Neural progenitor cell (in vitro differentiated cells): Measurements from ENCODE around the gene PTX3.

ENCODE experiments used
- CTCF ChIP-seq: fragments of 200-600 bp; sonication (generic); IDR thresholded peaks from 2 replicates; pipeline ENCODE4 v1.5.1; 2017; ENCODE audit warnings: antibody characterized with exemption, mild to moderate bottlenecking
- EZH2 ChIP-seq: fragments of 200-600 bp; sonication (generic); IDR thresholded peaks from 2 replicates; pipeline ENCODE4 v1.6.1; 2017; ENCODE audit warnings: antibody characterized with exemption, mild to moderate bottlenecking, moderate library complexity
- EZH2phosphoT487 ChIP-seq: fragments of 200-600 bp; sonication (generic); IDR thresholded peaks from 2 replicates; pipeline ENCODE4 v1.6.1; 2017; ENCODE audit warnings: antibody characterized with exemption

GRCh38 chr3:157404381-157404780, 32.3 kb upstream of the PTX3 start:
- no peak for TF ChIP-seq EZH2
- TF ChIP-seq CTCF, result no peak
- no peak for TF ChIP-seq EZH2phosphoT487
